Measurements from ENCODE around the gene ZNF618.

ZNF618 gene

GRCh38 chr9:113876151-113876992, at the start of gene ZNF618:
Gene ZNF618 (plus strand): TSS chr9:113876309. CDS start chr9:113876381, 72 bp downstream.
- Histone ChIP-seq H3K27ac (ENCODE audit: low read depth, low read length) (peak within 1 kb of the TSS; percentile 97), H3K4me1 (ENCODE audit: control insufficient read depth, insufficient read depth, low read length) (peaks cover 17% of the 10 kb centered on the region), H3K27me3 (ENCODE audit: control insufficient read depth, insufficient read depth, low read length) (no peaks in the 10 kb centered on the region), H3K9ac (ENCODE audit: low read length) (peak within 1 kb of the TSS; percentile 58), H3K4me3 (ENCODE audit: low read depth, low read length) (peak within 1 kb of the TSS; percentile 77), H3K9me3 (ENCODE audit: control insufficient read depth, insufficient read depth, low read depth, low read length) (no peaks in the 10 kb centered on the region), H3K36me3 (ENCODE audit: control insufficient read depth, insufficient read depth, low read length) (no peaks in the 10 kb centered on the region)

DNA sequence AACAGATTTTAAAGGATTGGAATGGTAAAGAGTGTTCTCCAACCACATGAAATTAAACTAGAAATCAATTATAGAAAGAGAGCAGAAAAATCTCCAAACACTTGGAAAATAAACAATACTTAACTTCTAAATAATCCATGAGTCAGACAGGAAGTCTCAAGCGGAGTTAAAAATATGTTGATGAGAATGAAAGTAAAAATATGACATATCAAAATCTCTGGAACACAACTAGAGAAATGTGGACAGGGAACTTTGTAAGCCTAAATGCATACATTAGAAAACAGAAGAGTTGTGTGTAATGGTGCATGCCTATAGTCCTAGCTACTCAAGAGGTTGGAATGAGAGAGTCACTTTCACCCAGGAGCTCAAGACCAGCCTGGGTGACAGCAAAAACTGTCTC, 47.9 kb upstream of the ZNF618 start:
- Histone ChIP-seq H3K4me1 (ENCODE audit: control insufficient read depth, insufficient read depth, low read length) (no peaks in the 10 kb centered on the region), H3K27ac (ENCODE audit: low read depth, low read length) (no peak overlapping the region), H3K9ac (ENCODE audit: low read length) (no peak overlapping the region), H3K27me3 (ENCODE audit: control insufficient read depth, insufficient read depth, low read length) (no peaks in the 10 kb centered on the region), H3K9me3 (ENCODE audit: control insufficient read depth, insufficient read depth, low read depth, low read length) (peaks cover 7% of the 10 kb centered on the region), H3K4me3 (ENCODE audit: low read depth, low read length) (no peak overlapping the region), H3K36me3 (ENCODE audit: control insufficient read depth, insufficient read depth, low read length) (no peaks in the 10 kb centered on the region)

DNA sequence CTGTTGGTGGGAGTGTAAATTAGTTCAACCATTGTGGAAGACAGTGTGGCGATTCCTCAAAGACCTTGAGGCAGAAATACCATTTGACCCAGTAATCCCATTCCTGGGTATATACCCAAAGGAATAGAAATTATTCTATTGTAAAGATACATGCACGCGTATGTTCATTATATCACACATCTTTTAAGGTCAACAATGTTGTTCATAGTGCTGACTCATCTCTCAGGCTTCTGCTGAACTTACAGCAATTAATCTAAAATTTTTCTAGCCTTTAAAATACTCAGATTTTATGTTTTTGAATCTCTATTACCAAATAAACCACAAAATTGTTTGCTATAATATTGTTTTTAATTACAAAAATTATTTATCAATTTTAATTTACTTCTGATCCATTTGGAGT, 38.8 kb upstream of the ZNF618 start:
- no peak overlapping the region for H3K4me3 ChIP-seq (ENCODE audit: low read depth, low read length)
- H3K27me3 ChIP-seq (ENCODE audit: control insufficient read depth, insufficient read depth, low read length), result no peaks in the 10 kb centered on the region
- H3K27ac ChIP-seq (ENCODE audit: low read depth, low read length), result no peak overlapping the region
- peaks cover 6% of the 10 kb centered on the region; the same call in 1 of the 2 replicates for H3K9me3 ChIP-seq (ENCODE audit: control insufficient read depth, insufficient read depth, low read depth, low read length)
- no peak overlapping the region for H3K9ac ChIP-seq (ENCODE audit: low read length)
- H3K4me1 ChIP-seq (ENCODE audit: control insufficient read depth, insufficient read depth, low read length), result no peaks in the 10 kb centered on the region
- no peaks in the 10 kb centered on the region for H3K36me3 ChIP-seq (ENCODE audit: control insufficient read depth, insufficient read depth, low read length)

- no peaks in the 10 kb centered on the region for H3K4me1 ChIP-seq (ENCODE audit: control insufficient read depth, insufficient read depth, low read length)
- no peaks in the 10 kb centered on the region for H3K36me3 ChIP-seq (ENCODE audit: control insufficient read depth, insufficient read depth, low read length)
- H3K9ac ChIP-seq (ENCODE audit: low read length), result no peak overlapping the region
- no peak overlapping the region for H3K27ac ChIP-seq (ENCODE audit: low read depth, low read length)
- H3K27me3 ChIP-seq (ENCODE audit: control insufficient read depth, insufficient read depth, low read length), result no peaks in the 10 kb centered on the region
- H3K4me3 ChIP-seq (ENCODE audit: low read depth, low read length), result no peak overlapping the region
- H3K9me3 ChIP-seq (ENCODE audit: control insufficient read depth, insufficient read depth, low read depth, low read length), result peaks cover 7% of the 10 kb centered on the region; the same call in 1 of the 2 replicates
Observed at GRCh38 chr9:113842086-113842485, 34.0 kb upstream of the ZNF618 start.

DNA sequence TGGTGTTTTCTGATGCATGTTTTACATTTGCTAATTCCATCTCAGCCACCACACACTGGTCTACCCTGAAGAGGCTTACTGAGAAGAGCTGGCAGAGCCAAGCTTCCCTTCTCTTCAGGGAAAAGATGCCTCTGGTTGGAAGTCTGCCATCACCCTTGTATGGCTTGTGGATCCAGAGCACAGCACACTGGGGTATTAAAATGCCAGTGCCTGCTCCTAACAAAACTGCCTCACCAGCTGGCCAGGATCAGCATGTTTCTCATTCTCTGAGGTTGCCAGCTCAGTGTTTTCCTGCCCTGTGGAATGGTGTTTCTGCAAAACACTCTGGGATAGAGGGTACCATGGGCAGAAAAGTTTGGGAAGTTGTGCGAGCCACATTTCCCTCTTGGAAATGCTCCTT, 31.6 kb upstream of the ZNF618 start:
- no peak overlapping the region for H3K27ac ChIP-seq (ENCODE audit: low read depth, low read length)
- H3K9me3 ChIP-seq (ENCODE audit: control insufficient read depth, insufficient read depth, low read depth, low read length), result peaks cover 7% of the 10 kb centered on the region; the same call in 1 of the 2 replicates
- no peaks in the 10 kb centered on the region for H3K27me3 ChIP-seq (ENCODE audit: control insufficient read depth, insufficient read depth, low read length)
- no peak overlapping the region for H3K9ac ChIP-seq (ENCODE audit: low read length)
- no peaks in the 10 kb centered on the region for H3K4me1 ChIP-seq (ENCODE audit: control insufficient read depth, insufficient read depth, low read length)
- no peaks in the 10 kb centered on the region for H3K36me3 ChIP-seq (ENCODE audit: control insufficient read depth, insufficient read depth, low read length)
- H3K4me3 ChIP-seq (ENCODE audit: low read depth, low read length), result no peak overlapping the region

DNA sequence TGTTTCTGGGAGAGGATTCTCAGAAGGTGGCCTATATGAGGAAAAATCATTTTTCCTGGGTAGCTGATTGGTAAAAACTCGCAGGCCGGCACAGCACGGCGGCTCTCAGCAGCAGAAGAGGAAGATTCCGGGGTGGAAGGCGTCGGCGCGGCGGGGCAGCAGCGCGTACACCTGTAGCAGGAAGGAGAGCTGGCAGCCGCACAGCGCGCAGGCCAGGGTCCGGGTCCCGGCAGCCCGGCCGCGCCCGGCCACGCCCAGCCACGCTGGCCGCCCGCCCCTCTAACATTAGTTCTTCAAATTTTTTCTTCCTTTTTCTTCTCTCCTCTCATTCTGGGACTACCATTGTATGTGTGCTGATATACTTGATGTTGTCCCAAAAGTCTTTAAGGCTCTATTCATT, 24.8 kb upstream of the ZNF618 start:
- Histone ChIP-seq H3K27me3 (ENCODE audit: control insufficient read depth, insufficient read depth, low read length) (no peaks in the 10 kb centered on the region), H3K9ac (ENCODE audit: low read length) (no peak overlapping the region), H3K4me1 (ENCODE audit: control insufficient read depth, insufficient read depth, low read length) (0 out of 2 replicates have a peak, but pooled peaks cover 4% of the 10 kb centered on the region), H3K27ac (ENCODE audit: low read depth, low read length) (no peak overlapping the region), H3K36me3 (ENCODE audit: control insufficient read depth, insufficient read depth, low read length) (no peaks in the 10 kb centered on the region), H3K4me3 (ENCODE audit: low read depth, low read length) (no peak overlapping the region), H3K9me3 (ENCODE audit: control insufficient read depth, insufficient read depth, low read depth, low read length) (peaks cover under 1% of the 10 kb centered on the region; the same call in 1 of the 2 replicates)

- H3K4me3 ChIP-seq (ENCODE audit: low read depth, low read length), result no peak overlapping the region
- H3K9me3 ChIP-seq (ENCODE audit: control insufficient read depth, insufficient read depth, low read depth, low read length), result no peaks in the 10 kb centered on the region
- H3K4me1 ChIP-seq (ENCODE audit: control insufficient read depth, insufficient read depth, low read length), result 0 out of 2 replicates have a peak, but pooled peaks cover 4% of the 10 kb centered on the region
- H3K27me3 ChIP-seq (ENCODE audit: control insufficient read depth, insufficient read depth, low read length), result no peaks in the 10 kb centered on the region
- H3K27ac ChIP-seq (ENCODE audit: low read depth, low read length), result no peak overlapping the region
- no peak overlapping the region for H3K9ac ChIP-seq (ENCODE audit: low read length)
- H3K36me3 ChIP-seq (ENCODE audit: control insufficient read depth, insufficient read depth, low read length), result no peaks in the 10 kb centered on the region
Observed at GRCh38 chr9:113851873-113852272, 24.2 kb upstream of the ZNF618 start.

DNA sequence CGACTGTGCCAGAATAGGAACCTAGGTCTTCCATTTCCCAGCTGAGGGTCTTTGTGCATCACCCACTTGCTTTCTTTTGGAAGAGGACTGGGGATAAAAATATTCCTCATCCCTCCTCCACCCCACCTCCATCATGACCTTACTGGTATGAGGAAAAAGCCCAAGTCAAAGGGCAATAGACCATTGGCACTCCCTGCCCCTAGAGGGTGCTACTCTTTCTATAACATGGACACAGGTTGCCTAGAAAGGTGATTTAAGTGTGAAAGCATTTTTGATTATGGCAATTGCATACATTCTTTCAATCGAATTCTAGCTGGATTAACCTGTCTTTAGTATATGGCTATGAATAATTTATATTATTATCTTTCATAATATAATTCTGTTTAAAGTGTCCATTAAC, 22.8 kb upstream of the ZNF618 start:
- no peak overlapping the region for H3K27ac ChIP-seq (ENCODE audit: low read depth, low read length)
- H3K4me3 ChIP-seq (ENCODE audit: low read depth, low read length), result no peak overlapping the region
- no peaks in the 10 kb centered on the region for H3K36me3 ChIP-seq (ENCODE audit: control insufficient read depth, insufficient read depth, low read length)
- no peaks in the 10 kb centered on the region for H3K9me3 ChIP-seq (ENCODE audit: control insufficient read depth, insufficient read depth, low read depth, low read length)
- no peak overlapping the region for H3K9ac ChIP-seq (ENCODE audit: low read length)
- no peaks in the 10 kb centered on the region for H3K27me3 ChIP-seq (ENCODE audit: control insufficient read depth, insufficient read depth, low read length)
- H3K4me1 ChIP-seq (ENCODE audit: control insufficient read depth, insufficient read depth, low read length), result peaks cover 13% of the 10 kb centered on the region

DNA sequence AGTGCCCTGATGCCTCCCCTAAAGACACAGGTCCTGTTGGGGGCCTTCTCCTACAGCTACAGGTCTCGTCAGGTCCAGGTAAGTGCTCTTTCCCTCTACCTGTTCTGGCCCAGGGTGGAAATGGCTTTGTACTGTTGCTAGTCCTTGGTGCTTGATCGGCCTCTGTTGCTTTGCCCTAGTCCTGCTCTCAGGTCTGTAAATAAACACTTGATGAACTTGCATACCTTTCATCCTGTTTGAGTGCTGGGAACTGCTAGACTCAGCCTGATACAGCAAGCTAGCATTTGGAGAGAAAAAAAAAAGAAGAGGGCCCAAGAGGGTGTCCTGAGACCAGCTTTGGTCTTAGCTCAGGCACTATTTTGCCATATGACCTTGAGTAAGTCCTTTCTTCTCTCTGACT, 21.8 kb upstream of the ZNF618 start:
- Histone ChIP-seq H3K4me1 (ENCODE audit: control insufficient read depth, insufficient read depth, low read length) (peaks cover 18% of the 10 kb centered on the region), H3K9me3 (ENCODE audit: control insufficient read depth, insufficient read depth, low read depth, low read length) (no peaks in the 10 kb centered on the region), H3K36me3 (ENCODE audit: control insufficient read depth, insufficient read depth, low read length) (no peaks in the 10 kb centered on the region), H3K27ac (ENCODE audit: low read depth, low read length) (no peak overlapping the region), H3K9ac (ENCODE audit: low read length) (no peak overlapping the region), H3K27me3 (ENCODE audit: control insufficient read depth, insufficient read depth, low read length) (no peaks in the 10 kb centered on the region), H3K4me3 (ENCODE audit: low read depth, low read length) (no peak overlapping the region)

GRCh38 chr9:113857875-113858274, 18.2 kb upstream of the ZNF618 start:
- H3K27ac ChIP-seq (ENCODE audit: low read depth, low read length), result no peak overlapping the region
- H3K27me3 ChIP-seq (ENCODE audit: control insufficient read depth, insufficient read depth, low read length), result no peaks in the 10 kb centered on the region
- H3K4me3 ChIP-seq (ENCODE audit: low read depth, low read length), result no peak overlapping the region
- H3K9me3 ChIP-seq (ENCODE audit: control insufficient read depth, insufficient read depth, low read depth, low read length), result no peaks in the 10 kb centered on the region
- no peaks in the 10 kb centered on the region for H3K36me3 ChIP-seq (ENCODE audit: control insufficient read depth, insufficient read depth, low read length)
- H3K4me1 ChIP-seq (ENCODE audit: control insufficient read depth, insufficient read depth, low read length), result peaks cover 18% of the 10 kb centered on the region
- H3K9ac ChIP-seq (ENCODE audit: low read length), result no peak overlapping the region

- Histone ChIP-seq H3K9ac (ENCODE audit: low read length) (no peak overlapping the region), H3K27me3 (ENCODE audit: control insufficient read depth, insufficient read depth, low read length) (no peaks in the 10 kb centered on the region), H3K4me3 (ENCODE audit: low read depth, low read length) (no peak overlapping the region), H3K9me3 (ENCODE audit: control insufficient read depth, insufficient read depth, low read depth, low read length) (no peaks in the 10 kb centered on the region), H3K4me1 (ENCODE audit: control insufficient read depth, insufficient read depth, low read length) (peaks cover 18% of the 10 kb centered on the region), H3K27ac (ENCODE audit: low read depth, low read length) (no peak overlapping the region), H3K36me3 (ENCODE audit: control insufficient read depth, insufficient read depth, low read length) (no peaks in the 10 kb centered on the region)
Observed at GRCh38 chr9:113858282-113858681, 17.8 kb upstream of the ZNF618 start.
